ENCODE data around the gene CCER1. TPM values are rescaled to one million over a fixed set of nuclear protein-coding genes. Genes with fewer than 3 reads are reported as not detected.
A peak's percentile ranks its signal among the peaks of the same experiment; 100 is the strongest.

The CCER1 gene
- polyA plus RNA-seq, 3 donors = not detected

- H3K36me3 ChIP-seq (replicated peaks in 1 of 2; ENCODE audit: control insufficient read depth in 1 of 2, insufficient read depth in 2 of 2, low read length in 2 of 2) = no peaks in the 10 kb centered on the region
- H3K4me1 ChIP-seq (ENCODE audit: control insufficient read depth in 1 of 2, insufficient read depth in 2 of 2, low read length in 2 of 2) = no peaks in the 10 kb centered on the region
- WGBS (ENCODE audit: insufficient coverage) = 100% methylated on average over 1 of the region's 1 CpG
- Mint-ChIP-seq H3K9me3 (no peaks in the 10 kb centered on the region), H3K27me3 (ENCODE audit: low read depth in 3 of 3) (peaks cover 0 to 2% (median 1%) of the 10 kb centered on the region in 3 donors), H3K4me3 (no peak overlapping the region), H3K27ac (no peak overlapping the region), H3K36me3 (no peaks in the 10 kb centered on the region), H3K4me1 (no peaks in the 10 kb centered on the region)
- H3K4me2 ChIP-seq (replicated peaks; ENCODE audit: extremely low read depth, low read length, poor library complexity, severe bottlenecking) = no peak overlapping the region
- H3K9me3 ChIP-seq (replicated peaks in 1 of 2; ENCODE audit: control insufficient read depth in 1 of 2, insufficient read depth in 1 of 2, low read length in 2 of 2) = no peaks in the 10 kb centered on the region
- no peak for TF ChIP-seq CTCF (IDR thresholded peaks at IDR 0.05)
- no peaks in the 10 kb centered on the region for H3K27me3 ChIP-seq (ENCODE audit: control insufficient read depth in 2 of 2, insufficient read depth in 2 of 2, low read length in 2 of 2)
- DNase-seq = no peak
- no peak overlapping the region for H2AFZ ChIP-seq (ENCODE audit: insufficient read depth, low read depth, low read length, poor library complexity, severe bottlenecking)
- no peak overlapping the region for H3K4me3 ChIP-seq (replicated peaks in 1 of 3; ENCODE audit: low read depth in 2 of 3, low read length in 3 of 3)
- no peak overlapping the region for H3K9ac ChIP-seq (ENCODE audit: insufficient read depth, low read length, poor library complexity, severe bottlenecking)
- no peak overlapping the region for H3K27ac ChIP-seq (ENCODE audit: low read depth in 1 of 2, low read length in 2 of 2)
- H4K20me1 ChIP-seq (ENCODE audit: insufficient read depth, low read length) = no peaks in the 10 kb centered on the region
- H3K79me2 ChIP-seq (ENCODE audit: insufficient read depth, low read length) = no peaks in the 10 kb centered on the region
- intact Hi-C loops (cut with micrococcal nuclease) = no loop called here
These were observed 11.7 kb downstream of the CCER1 start for GRCh38 chr12:90943255-90943654.

- H3K4me3 Mint-ChIP-seq = no peak overlapping the region
- peaks cover 0 to 3% (median 0%) of the 10 kb centered on the region in 7 donors for H3K9me3 Mint-ChIP-seq
- no peaks in the 10 kb centered on the region for H3K4me1 Mint-ChIP-seq
- Histone ChIP-seq H3K4me1 (ENCODE audit: control insufficient read depth in 1 of 2, insufficient read depth in 2 of 2, low read length in 2 of 2) (no peaks in the 10 kb centered on the region), H3K4me3 (replicated peaks in 1 of 3; ENCODE audit: low read depth in 2 of 3, low read length in 3 of 3) (no peak overlapping the region), H4K20me1 (ENCODE audit: insufficient read depth, low read length) (no peaks in the 10 kb centered on the region), H3K9me3 (replicated peaks in 1 of 2; ENCODE audit: control insufficient read depth in 1 of 2, insufficient read depth in 1 of 2, low read length in 2 of 2) (no peaks in the 10 kb centered on the region), H3K36me3 (replicated peaks in 1 of 2; ENCODE audit: control insufficient read depth in 1 of 2, insufficient read depth in 2 of 2, low read length in 2 of 2) (no peaks in the 10 kb centered on the region), H3K4me2 (replicated peaks; ENCODE audit: extremely low read depth, low read length, poor library complexity, severe bottlenecking) (no peak overlapping the region), H2AFZ (ENCODE audit: insufficient read depth, low read depth, low read length, poor library complexity, severe bottlenecking) (no peak overlapping the region), H3K9ac (ENCODE audit: insufficient read depth, low read length, poor library complexity, severe bottlenecking) (no peak overlapping the region), H3K27me3 (ENCODE audit: control insufficient read depth in 2 of 2, insufficient read depth in 2 of 2, low read length in 2 of 2) (no peaks in the 10 kb centered on the region), H3K27ac (ENCODE audit: low read depth in 1 of 2, low read length in 2 of 2) (no peak overlapping the region), H3K79me2 (ENCODE audit: insufficient read depth, low read length) (no peaks in the 10 kb centered on the region)
- no peaks in the 10 kb centered on the region for H3K36me3 Mint-ChIP-seq
- DNase-seq = peak in 1 of 3 donors; percentile 6
- no CpG with 5 or more reads among the region's 3 CpGs for WGBS (ENCODE audit: insufficient coverage)
- H3K27ac Mint-ChIP-seq = no peak overlapping the region
- peaks cover 0 to 2% (median 1%) of the 10 kb centered on the region in 3 donors for H3K27me3 Mint-ChIP-seq (ENCODE audit: low read depth in 3 of 3)
- intact Hi-C loops (cut with micrococcal nuclease) = no loop called here
- TF ChIP-seq CTCF (IDR thresholded peaks at IDR 0.05) = peak; percentile 63
These were observed 14.0 kb downstream of the CCER1 start for GRCh38 chr12:90940872-90941499.
